Measurements from ENCODE around the gene PPP3CB.

The PPP3CB gene

DNA sequence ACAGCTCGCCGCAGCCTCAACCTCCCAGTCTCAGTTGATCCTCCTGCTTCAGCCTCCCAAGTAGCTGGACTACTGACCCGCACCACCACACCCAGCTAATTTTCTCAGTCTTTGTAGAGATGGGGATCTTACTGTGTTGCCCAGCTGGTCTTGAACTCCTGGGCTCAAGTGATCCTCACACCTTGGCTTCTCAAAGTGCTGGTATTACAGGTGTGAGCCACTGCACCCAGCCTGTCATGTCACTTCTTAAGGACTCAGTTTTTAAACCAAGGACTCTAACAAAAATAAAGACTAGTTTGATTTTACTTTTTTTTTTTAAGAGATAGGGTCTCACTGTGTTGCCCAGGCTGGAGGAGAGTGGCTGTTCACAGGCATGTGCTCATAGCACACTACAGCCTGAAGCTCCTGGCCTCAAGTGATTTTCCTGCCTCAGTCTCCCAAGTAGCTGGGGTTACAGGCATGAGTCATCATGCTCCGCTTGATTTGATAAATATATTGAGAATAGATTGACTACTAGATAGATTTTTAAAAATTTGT is 16.5 kb upstream of the PPP3CB start:
- TF ChIP-seq, protein P1, sequence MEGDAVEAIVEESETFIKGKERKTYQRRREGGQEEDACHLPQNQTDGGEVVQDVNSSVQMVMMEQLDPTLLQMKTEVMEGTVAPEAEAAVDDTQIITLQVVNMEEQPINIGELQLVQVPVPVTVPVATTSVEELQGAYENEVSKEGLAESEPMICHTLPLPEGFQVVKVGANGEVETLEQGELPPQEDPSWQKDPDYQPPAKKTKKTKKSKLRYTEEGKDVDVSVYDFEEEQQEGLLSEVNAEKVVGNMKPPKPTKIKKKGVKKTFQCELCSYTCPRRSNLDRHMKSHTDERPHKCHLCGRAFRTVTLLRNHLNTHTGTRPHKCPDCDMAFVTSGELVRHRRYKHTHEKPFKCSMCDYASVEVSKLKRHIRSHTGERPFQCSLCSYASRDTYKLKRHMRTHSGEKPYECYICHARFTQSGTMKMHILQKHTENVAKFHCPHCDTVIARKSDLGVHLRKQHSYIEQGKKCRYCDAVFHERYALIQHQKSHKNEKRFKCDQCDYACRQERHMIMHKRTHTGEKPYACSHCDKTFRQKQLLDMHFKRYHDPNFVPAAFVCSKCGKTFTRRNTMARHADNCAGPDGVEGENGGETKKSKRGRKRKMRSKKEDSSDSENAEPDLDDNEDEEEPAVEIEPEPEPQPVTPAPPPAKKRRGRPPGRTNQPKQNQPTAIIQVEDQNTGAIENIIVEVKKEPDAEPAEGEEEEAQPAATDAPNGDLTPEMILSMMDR (IDR thresholded peaks at IDR 0.05; ENCODE audit: poor library complexity, severe bottlenecking): no peak
- no peak overlapping the region for H3K4me3 ChIP-seq (ENCODE audit: severe bottlenecking)
- no peaks in the 10 kb centered on the region for H3K4me1 ChIP-seq (ENCODE audit: insufficient read depth, poor library complexity, severe bottlenecking)
- ATAC-seq (ENCODE audit: low read depth) (no peak), DNase-seq (ENCODE audit: low spot score) (no peak)
- no peak overlapping the region for H3K27ac ChIP-seq (ENCODE audit: poor library complexity, severe bottlenecking)
- H3K9me3 ChIP-seq (ENCODE audit: severe bottlenecking): no peaks in the 10 kb centered on the region
- no peaks in the 10 kb centered on the region for H3K27me3 ChIP-seq (ENCODE audit: insufficient read depth, poor library complexity, severe bottlenecking)
- H3K36me3 ChIP-seq (ENCODE audit: low read depth): no peaks in the 10 kb centered on the region

DNA sequence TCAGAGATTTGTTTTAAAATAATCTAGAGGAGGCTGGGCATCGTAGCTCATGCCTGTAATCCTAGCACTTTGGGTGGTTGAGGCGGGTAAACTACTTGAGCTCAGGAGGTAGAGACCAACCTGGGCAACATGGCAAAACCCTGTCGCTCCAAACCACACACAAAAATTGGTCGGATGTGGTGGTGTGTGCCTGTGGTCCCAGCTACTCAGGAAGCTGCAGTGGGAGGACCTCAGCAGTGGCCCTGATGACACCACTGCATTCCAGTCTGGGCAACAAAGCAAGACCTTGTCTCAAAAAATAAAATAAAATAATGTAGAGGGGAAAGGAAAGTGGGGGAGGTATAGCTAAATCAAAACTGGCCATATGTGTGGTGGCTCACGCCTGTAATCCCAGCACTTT is 13.9 kb upstream of the PPP3CB start:
- no peak for ATAC-seq (ENCODE audit: low read depth)
- TF ChIP-seq, protein P1 (IDR thresholded peaks at IDR 0.05; ENCODE audit: poor library complexity, severe bottlenecking): no peak
- Histone ChIP-seq H3K4me3 (ENCODE audit: severe bottlenecking) (no peak overlapping the region), H3K27ac (ENCODE audit: poor library complexity, severe bottlenecking) (no peak overlapping the region), H3K36me3 (ENCODE audit: low read depth) (no peaks in the 10 kb centered on the region), H3K4me1 (ENCODE audit: insufficient read depth, poor library complexity, severe bottlenecking) (no peaks in the 10 kb centered on the region), H3K27me3 (ENCODE audit: insufficient read depth, poor library complexity, severe bottlenecking) (no peaks in the 10 kb centered on the region), H3K9me3 (ENCODE audit: severe bottlenecking) (no peaks in the 10 kb centered on the region)
- DNase-seq (ENCODE audit: low spot score): no peak

GRCh38 chr10:73506491-73506890 is 10.7 kb upstream of the PPP3CB start:
- DNase-seq (ENCODE audit: low spot score): no peak
- no peaks in the 10 kb centered on the region for H3K27me3 ChIP-seq (ENCODE audit: insufficient read depth, poor library complexity, severe bottlenecking)
- H3K4me3 ChIP-seq (ENCODE audit: severe bottlenecking): no peak overlapping the region
- no peak overlapping the region for H3K27ac ChIP-seq (ENCODE audit: poor library complexity, severe bottlenecking)
- no peak for ATAC-seq (ENCODE audit: low read depth)
- 0 out of 2 replicates have a peak, but pooled peaks cover 7% of the 10 kb centered on the region for H3K36me3 ChIP-seq (ENCODE audit: low read depth)
- no peaks in the 10 kb centered on the region for H3K9me3 ChIP-seq (ENCODE audit: severe bottlenecking)
- TF ChIP-seq, protein P1 (IDR thresholded peaks at IDR 0.05; ENCODE audit: poor library complexity, severe bottlenecking): no peak
- no peaks in the 10 kb centered on the region for H3K4me1 ChIP-seq (ENCODE audit: insufficient read depth, poor library complexity, severe bottlenecking)

DNA sequence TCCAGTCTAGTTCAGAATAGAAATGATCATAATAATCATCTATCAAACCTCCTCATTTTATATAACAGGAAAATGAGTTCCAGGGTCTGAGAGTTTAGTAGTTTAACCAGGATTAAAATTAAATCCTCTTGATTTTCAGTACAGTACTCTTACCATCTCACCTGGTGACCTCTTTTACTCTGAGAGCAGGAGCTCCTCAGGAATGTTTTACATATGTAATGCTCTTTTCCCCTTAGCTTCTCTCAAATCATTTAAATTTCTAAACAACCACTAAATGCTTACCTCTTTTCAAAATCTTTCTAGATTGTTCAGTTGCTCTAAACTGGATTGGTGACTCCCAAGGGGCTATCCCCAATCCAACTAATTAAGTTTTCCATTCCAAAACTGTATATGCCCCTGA is 10.2 kb upstream of the PPP3CB start:
- no peaks in the 10 kb centered on the region for H3K27me3 ChIP-seq (ENCODE audit: insufficient read depth, poor library complexity, severe bottlenecking)
- no peak for ATAC-seq (ENCODE audit: low read depth)
- no peak for DNase-seq (ENCODE audit: low spot score)
- no peaks in the 10 kb centered on the region for H3K4me1 ChIP-seq (ENCODE audit: insufficient read depth, poor library complexity, severe bottlenecking)
- H3K27ac ChIP-seq (ENCODE audit: poor library complexity, severe bottlenecking): no peak overlapping the region
- no peaks in the 10 kb centered on the region for H3K9me3 ChIP-seq (ENCODE audit: severe bottlenecking)
- H3K36me3 ChIP-seq (ENCODE audit: low read depth): 0 out of 2 replicates have a peak, but pooled peaks cover 7% of the 10 kb centered on the region
- no peak overlapping the region for H3K4me3 ChIP-seq (ENCODE audit: severe bottlenecking)
- TF ChIP-seq, protein P1 (IDR thresholded peaks at IDR 0.05; ENCODE audit: poor library complexity, severe bottlenecking): no peak

- no peaks in the 10 kb centered on the region for H3K4me1 ChIP-seq (ENCODE audit: insufficient read depth, poor library complexity, severe bottlenecking)
- TF ChIP-seq, protein P1 (IDR thresholded peaks at IDR 0.05; ENCODE audit: poor library complexity, severe bottlenecking): no peak
- H3K27me3 ChIP-seq (ENCODE audit: insufficient read depth, poor library complexity, severe bottlenecking): no peaks in the 10 kb centered on the region
- no peak overlapping the region for H3K27ac ChIP-seq (ENCODE audit: poor library complexity, severe bottlenecking)
- H3K36me3 ChIP-seq (ENCODE audit: low read depth): 0 out of 2 replicates have a peak, but pooled peaks cover 7% of the 10 kb centered on the region
- H3K9me3 ChIP-seq (ENCODE audit: severe bottlenecking): no peaks in the 10 kb centered on the region
- no peak overlapping the region for H3K4me3 ChIP-seq (ENCODE audit: severe bottlenecking)
- ATAC-seq (ENCODE audit: low read depth): no peak
- DNase-seq (ENCODE audit: low spot score): no peak
These were observed 7.2 kb upstream of the PPP3CB start for GRCh38 chr10:73503037-73503436.

All from RWPE2 (cell line).